ENCODE data around the gene BGN.

The BGN gene

DNA sequence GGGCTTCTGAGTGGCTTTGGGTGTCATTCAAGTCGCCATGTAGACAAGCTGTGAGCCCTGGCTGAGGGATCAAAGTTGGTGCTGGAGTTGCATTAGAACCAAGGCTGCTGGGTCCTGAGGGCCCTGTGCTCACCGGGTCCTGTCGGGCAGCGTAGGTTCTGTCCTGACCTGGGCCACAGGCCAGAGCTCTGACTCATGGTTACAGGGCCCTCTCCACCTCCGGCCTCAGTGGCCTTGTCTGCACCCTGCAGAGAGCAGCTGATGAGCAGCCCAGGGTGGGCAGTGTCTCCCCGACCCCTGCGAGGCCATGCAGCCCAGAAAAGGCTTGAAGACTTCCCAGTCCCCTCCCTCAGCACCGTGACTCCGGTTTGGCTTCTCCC is 45.2 kb downstream of the BGN start:
- Histone ChIP-seq H3K4me2 (ENCODE audit: low read length) (no peak overlapping the region), H4K91ac (ENCODE audit: low read depth, low read length) (no peak overlapping the region), H2AFZ (ENCODE audit: insufficient read depth, low read length, poor library complexity) (no peak overlapping the region), H3K36me3 (ENCODE audit: control insufficient read depth in 1 of 2, insufficient read depth in 2 of 2, low read length in 2 of 2) (no peaks in the 10 kb centered on the region), H2BK12ac (ENCODE audit: low read length) (no peak overlapping the region), H4K12ac (ENCODE audit: low read depth, low read length) (no peak overlapping the region), H3K9me3 (ENCODE audit: insufficient read depth, low read depth, low read length) (no peaks in the 10 kb centered on the region), H3K79me1 (ENCODE audit: low read length) (no peaks in the 10 kb centered on the region), H4K8ac (ENCODE audit: low read depth, low read length) (no peak overlapping the region), H2BK120ac (ENCODE audit: insufficient read depth, low read length, poor library complexity) (no peak overlapping the region), H3K9ac (ENCODE audit: low read length) (no peak overlapping the region), H3K4me3 (ENCODE audit: low read depth, low read length) (no peak overlapping the region), H3K79me2 (ENCODE audit: control insufficient read depth, insufficient read depth, low read length, poor library complexity) (no peaks in the 10 kb centered on the region), H3K4ac (ENCODE audit: low read depth, low read length) (no peak overlapping the region), H3K23ac (ENCODE audit: low read length) (no peak overlapping the region), H2AK5ac (ENCODE audit: low read length) (no peak overlapping the region), H3K27me3 (ENCODE audit: insufficient read depth, low read length) (no peaks in the 10 kb centered on the region), H3K4me1 (ENCODE audit: control insufficient read depth in 1 of 2, insufficient read depth in 2 of 2, low read length in 2 of 2) (no peaks in the 10 kb centered on the region), H3K27ac (ENCODE audit: low read depth, low read length) (no peak overlapping the region), H3K18ac (ENCODE audit: low read length) (no peak overlapping the region), H2BK5ac (ENCODE audit: low read depth, low read length, poor library complexity) (no peak overlapping the region), H3K14ac (ENCODE audit: low read length) (no peak overlapping the region)
- no CpG with 5 or more reads among the region's 9 CpGs for WGBS (ENCODE audit: extremely low coverage, insufficient coverage, insufficient read length)
- DNase-seq: no peak

DNA sequence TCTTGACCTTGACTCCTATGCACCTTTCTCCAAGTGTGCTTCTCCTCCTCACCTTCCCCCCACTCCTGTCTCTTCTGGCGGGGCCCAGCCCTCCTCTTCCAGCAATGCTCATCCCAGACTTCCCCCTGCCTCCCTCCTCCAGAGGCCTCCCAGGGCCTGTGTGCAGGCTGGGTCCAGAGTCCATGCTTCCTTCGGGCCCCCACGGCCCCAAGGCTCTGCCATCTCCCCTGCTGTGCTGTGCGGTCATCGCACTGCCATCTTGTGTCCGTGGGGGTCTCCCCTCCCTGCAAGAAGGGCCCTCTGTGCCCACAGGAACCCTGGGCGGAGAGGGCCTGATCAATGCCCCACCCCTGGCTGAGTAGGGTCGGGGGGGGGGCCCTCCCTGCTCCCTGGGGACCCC is 49.9 kb downstream of the BGN start:
- Histone ChIP-seq H3K23ac (ENCODE audit: low read length) (no peak overlapping the region), H3K27me3 (ENCODE audit: insufficient read depth, low read length) (no peaks in the 10 kb centered on the region), H3K4me3 (ENCODE audit: low read depth, low read length) (no peak overlapping the region), H3K9ac (ENCODE audit: low read length) (no peak overlapping the region), H3K9me3 (ENCODE audit: insufficient read depth, low read depth, low read length) (no peaks in the 10 kb centered on the region), H4K12ac (ENCODE audit: low read depth, low read length) (no peak overlapping the region), H4K91ac (ENCODE audit: low read depth, low read length) (peak overlapping the region; percentile 69), H3K79me2 (ENCODE audit: control insufficient read depth, insufficient read depth, low read length, poor library complexity) (no peaks in the 10 kb centered on the region), H3K4ac (ENCODE audit: low read depth, low read length) (no peak overlapping the region), H3K14ac (ENCODE audit: low read length) (no peak overlapping the region), H2BK120ac (ENCODE audit: insufficient read depth, low read length, poor library complexity) (no peak overlapping the region), H3K18ac (ENCODE audit: low read length) (no peak overlapping the region), H3K4me1 (ENCODE audit: control insufficient read depth in 1 of 2, insufficient read depth in 2 of 2, low read length in 2 of 2) (no peaks in the 10 kb centered on the region), H3K36me3 (ENCODE audit: control insufficient read depth in 1 of 2, insufficient read depth in 2 of 2, low read length in 2 of 2) (no peaks in the 10 kb centered on the region), H2AFZ (ENCODE audit: insufficient read depth, low read length, poor library complexity) (no peak overlapping the region), H4K8ac (ENCODE audit: low read depth, low read length) (peak overlapping the region; percentile 8), H2BK5ac (ENCODE audit: low read depth, low read length, poor library complexity) (no peak overlapping the region), H2BK12ac (ENCODE audit: low read length) (no peak overlapping the region), H3K4me2 (ENCODE audit: low read length) (no peak overlapping the region), H2AK5ac (ENCODE audit: low read length) (no peak overlapping the region), H3K79me1 (ENCODE audit: low read length) (no peaks in the 10 kb centered on the region), H3K27ac (ENCODE audit: low read depth, low read length) (no peak overlapping the region)
- no CpG with 5 or more reads among the region's 8 CpGs for WGBS (ENCODE audit: extremely low coverage, insufficient coverage, insufficient read length)
- DNase-seq: no peak

DNA sequence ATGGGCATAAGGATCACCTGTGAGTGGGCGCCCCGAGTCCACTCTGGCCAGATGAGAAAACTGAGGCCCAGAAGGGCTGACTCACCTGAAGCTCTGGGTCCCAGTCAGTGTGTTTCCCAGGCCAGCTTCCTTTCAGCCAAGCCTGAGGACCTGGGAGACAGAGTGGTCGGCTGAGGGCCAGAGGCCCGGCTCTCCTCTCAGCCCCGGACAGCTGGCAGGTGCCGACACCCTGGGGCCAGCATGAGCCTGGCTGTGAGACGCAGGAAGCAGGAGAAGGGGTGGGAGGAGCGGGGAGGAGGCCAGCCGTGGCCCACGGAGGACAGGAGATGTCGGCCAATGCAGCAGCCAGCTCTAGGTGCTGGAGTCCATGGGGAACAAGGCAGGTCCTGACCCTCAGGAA is 51.6 kb downstream of the BGN start:
- Histone ChIP-seq H3K79me1 (ENCODE audit: low read length) (no peaks in the 10 kb centered on the region), H3K9me3 (ENCODE audit: insufficient read depth, low read depth, low read length) (no peaks in the 10 kb centered on the region), H3K23ac (ENCODE audit: low read length) (no peak overlapping the region), H3K27ac (ENCODE audit: low read depth, low read length) (no peak overlapping the region), H3K4me3 (ENCODE audit: low read depth, low read length) (no peak overlapping the region), H2AK5ac (ENCODE audit: low read length) (no peak overlapping the region), H2AFZ (ENCODE audit: insufficient read depth, low read length, poor library complexity) (no peak overlapping the region), H3K4ac (ENCODE audit: low read depth, low read length) (no peak overlapping the region), H3K36me3 (ENCODE audit: control insufficient read depth in 1 of 2, insufficient read depth in 2 of 2, low read length in 2 of 2) (no peaks in the 10 kb centered on the region), H3K4me2 (ENCODE audit: low read length) (no peak overlapping the region), H2BK12ac (ENCODE audit: low read length) (no peak overlapping the region), H3K79me2 (ENCODE audit: control insufficient read depth, insufficient read depth, low read length, poor library complexity) (no peaks in the 10 kb centered on the region), H2BK5ac (ENCODE audit: low read depth, low read length, poor library complexity) (no peak overlapping the region), H4K12ac (ENCODE audit: low read depth, low read length) (no peak overlapping the region), H4K8ac (ENCODE audit: low read depth, low read length) (no peak overlapping the region), H2BK120ac (ENCODE audit: insufficient read depth, low read length, poor library complexity) (no peak overlapping the region), H3K4me1 (ENCODE audit: control insufficient read depth in 1 of 2, insufficient read depth in 2 of 2, low read length in 2 of 2) (no peaks in the 10 kb centered on the region), H3K14ac (ENCODE audit: low read length) (no peak overlapping the region), H3K27me3 (ENCODE audit: insufficient read depth, low read length) (no peaks in the 10 kb centered on the region), H3K9ac (ENCODE audit: low read length) (no peak overlapping the region), H4K91ac (ENCODE audit: low read depth, low read length) (no peak overlapping the region), H3K18ac (ENCODE audit: low read length) (no peak overlapping the region)
- no CpG with 5 or more reads among the region's 11 CpGs for WGBS (ENCODE audit: extremely low coverage, insufficient coverage, insufficient read length)
- no peak for DNase-seq

DNA sequence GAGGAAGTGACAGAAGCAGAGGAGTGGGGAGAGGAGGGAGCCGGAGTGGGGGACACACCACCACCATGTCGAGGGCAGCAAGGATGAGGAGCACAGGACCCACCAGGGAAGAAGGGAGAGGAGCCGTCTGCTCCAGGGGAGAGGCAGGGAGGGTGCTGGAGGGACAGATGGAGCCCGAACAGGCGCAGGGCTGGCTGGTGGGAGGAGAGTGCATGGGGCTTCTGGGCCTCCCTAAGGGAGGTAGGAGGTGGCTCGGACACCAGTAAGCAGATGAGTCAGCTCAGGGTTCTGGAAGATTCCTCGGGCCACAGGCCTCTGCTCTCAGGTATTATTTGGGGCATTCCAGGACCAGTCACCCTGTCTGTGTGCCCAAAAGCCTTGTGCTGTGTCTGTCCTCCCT is 52.4 kb downstream of the BGN start:
- Histone ChIP-seq H3K36me3 (ENCODE audit: control insufficient read depth in 1 of 2, insufficient read depth in 2 of 2, low read length in 2 of 2) (no peaks in the 10 kb centered on the region), H4K12ac (ENCODE audit: low read depth, low read length) (peak overlapping the region; percentile 59), H4K8ac (ENCODE audit: low read depth, low read length) (no peak overlapping the region), H3K27me3 (ENCODE audit: insufficient read depth, low read length) (no peaks in the 10 kb centered on the region), H3K79me2 (ENCODE audit: control insufficient read depth, insufficient read depth, low read length, poor library complexity) (no peaks in the 10 kb centered on the region), H2BK120ac (ENCODE audit: insufficient read depth, low read length, poor library complexity) (no peak overlapping the region), H3K9ac (ENCODE audit: low read length) (no peak overlapping the region), H3K4me3 (ENCODE audit: low read depth, low read length) (no peak overlapping the region), H3K4me2 (ENCODE audit: low read length) (no peak overlapping the region), H3K4me1 (ENCODE audit: control insufficient read depth in 1 of 2, insufficient read depth in 2 of 2, low read length in 2 of 2) (no peaks in the 10 kb centered on the region), H3K79me1 (ENCODE audit: low read length) (no peaks in the 10 kb centered on the region), H3K4ac (ENCODE audit: low read depth, low read length) (no peak overlapping the region), H3K23ac (ENCODE audit: low read length) (no peak overlapping the region), H2AK5ac (ENCODE audit: low read length) (no peak overlapping the region), H2AFZ (ENCODE audit: insufficient read depth, low read length, poor library complexity) (no peak overlapping the region), H4K91ac (ENCODE audit: low read depth, low read length) (no peak overlapping the region), H2BK12ac (ENCODE audit: low read length) (no peak overlapping the region), H3K27ac (ENCODE audit: low read depth, low read length) (no peak overlapping the region), H3K14ac (ENCODE audit: low read length) (no peak overlapping the region), H3K18ac (ENCODE audit: low read length) (no peak overlapping the region), H2BK5ac (ENCODE audit: low read depth, low read length, poor library complexity) (no peak overlapping the region), H3K9me3 (ENCODE audit: insufficient read depth, low read depth, low read length) (no peaks in the 10 kb centered on the region)
- no peak for DNase-seq
- WGBS (ENCODE audit: extremely low coverage, insufficient coverage, insufficient read length): no CpG with 5 or more reads among the region's 7 CpGs

All from trophoblast cell (in vitro differentiated cells and primary cell).